Measurements from ENCODE around the gene EVX2. TPM values are rescaled to one million over a fixed set of nuclear protein-coding genes. Genes with fewer than 3 reads are reported as not detected.
A peak's percentile ranks its signal among the peaks of the same experiment; 100 is the strongest.

Gene EVX2
- total RNA-seq, 8 experiments from 2014 or later: 0.04 to 0.21 (median 0.09) TPM; not detected in 1

- peak overlapping the region; percentile 25 to 36 (median 28) for H3K4me3 ChIP-seq
- in situ Hi-C loops (cut with MboI; ENCODE audit: low pct_unique_long_range_greater_than_20kb in 2 of 9, low sequenced_read_pairs in 9 of 9, unreplicated experiment in 9 of 9): loop anchor here in 8 of 9 experiments (10.0 to 25.0 kb wide), 8 partner anchors 393 to 1393 kb away; no protein-coding TSS in a partner anchor
- peaks cover 0 to 17% of the 10 kb centered on the region in 2 donors for H3K4me1 ChIP-seq (replicated peaks in 1 of 2)
- WGBS, 10 experiments: 0 to 14% (median 7%) methylated on average over 1 to 26 of the region's 68 CpGs; no CpG with 5 or more reads in 2 of the 10 experiments
- peak; percentile 21 to 58 (median 37) for ATAC-seq (replicated peaks in 6 of 8)
- no peak overlapping the region for H3K27ac ChIP-seq
These were observed 3.0 kb downstream of the EVX2 start for GRCh38 chr2:176080540-176081375.

- no peak overlapping the region for H3K27ac ChIP-seq
- peak; percentile 88 to 97 (median 93) for ATAC-seq (replicated peaks in 6 of 8)
- peaks cover 0 to 12% of the 10 kb centered on the region in 2 donors for H3K4me1 ChIP-seq (replicated peaks in 1 of 2)
- in situ Hi-C loops (cut with MboI; ENCODE audit: low pct_unique_long_range_greater_than_20kb in 2 of 9, low sequenced_read_pairs in 9 of 9, unreplicated experiment in 9 of 9): loop anchor here (10.0 to 25.0 kb wide), 8 partner anchors 393 to 1393 kb away; no protein-coding TSS in a partner anchor
- WGBS, 10 experiments: 0% methylated on average over 1 to 2 of the region's 86 CpGs; no CpG with 5 or more reads in 7 of the 10 experiments
- H3K4me3 ChIP-seq: peak overlapping the region; percentile 25 to 36 (median 28)
These were observed 3.8 kb downstream of the EVX2 start for GRCh38 chr2:176079831-176080539.

DNA sequence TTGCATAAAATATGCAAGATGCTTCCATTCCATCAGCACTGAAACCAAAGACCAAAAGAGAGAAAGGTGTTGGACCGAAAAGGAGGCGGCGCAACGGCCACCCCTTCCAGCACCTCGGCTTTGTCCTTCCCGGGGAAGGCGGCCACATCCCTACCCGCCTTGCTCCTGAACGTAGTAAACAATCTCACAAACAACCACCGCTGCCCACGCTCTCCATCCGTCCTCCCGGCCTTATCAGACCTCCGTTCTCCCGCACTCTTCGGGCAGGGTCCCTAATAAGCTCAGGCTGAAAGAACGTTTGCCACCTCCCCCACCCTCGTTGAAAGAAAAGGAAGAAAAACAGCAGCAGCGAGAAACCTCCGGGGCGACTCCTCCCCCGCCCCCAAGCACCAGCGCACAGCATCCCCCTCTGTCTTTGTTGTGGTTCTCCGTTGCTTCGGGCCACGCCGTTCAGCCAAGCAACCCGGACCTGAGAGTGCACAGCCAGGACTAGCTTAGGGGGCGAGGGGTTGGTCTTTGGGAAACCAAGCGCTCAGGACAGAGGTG is 4.4 kb downstream of the EVX2 start:
- peak overlapping the region in 2 of 5 donors; percentile 16 to 36 for H3K4me3 ChIP-seq
- ATAC-seq (replicated peaks in 6 of 8): peak in 5 of 8 experiments; percentile 28 to 46 (median 34)
- H3K4me1 ChIP-seq (replicated peaks in 1 of 2): peaks cover 0 to 9% of the 10 kb centered on the region in 2 donors
- H3K27ac ChIP-seq: no peak overlapping the region
- 0 to 14% (median 0%) methylated on average over 1 to 14 of the region's 30 CpGs; no CpG with 5 or more reads in 4 of the 10 experiments for whole genome bisulfite sequencing, 10 experiments
- in situ Hi-C loops (cut with MboI; ENCODE audit: low pct_unique_long_range_greater_than_20kb in 2 of 9, low sequenced_read_pairs in 9 of 9, unreplicated experiment in 9 of 9): loop anchor here (10.0 to 25.0 kb wide), 7 partner anchors 392 to 1392 kb away; no protein-coding TSS in a partner anchor

DNA sequence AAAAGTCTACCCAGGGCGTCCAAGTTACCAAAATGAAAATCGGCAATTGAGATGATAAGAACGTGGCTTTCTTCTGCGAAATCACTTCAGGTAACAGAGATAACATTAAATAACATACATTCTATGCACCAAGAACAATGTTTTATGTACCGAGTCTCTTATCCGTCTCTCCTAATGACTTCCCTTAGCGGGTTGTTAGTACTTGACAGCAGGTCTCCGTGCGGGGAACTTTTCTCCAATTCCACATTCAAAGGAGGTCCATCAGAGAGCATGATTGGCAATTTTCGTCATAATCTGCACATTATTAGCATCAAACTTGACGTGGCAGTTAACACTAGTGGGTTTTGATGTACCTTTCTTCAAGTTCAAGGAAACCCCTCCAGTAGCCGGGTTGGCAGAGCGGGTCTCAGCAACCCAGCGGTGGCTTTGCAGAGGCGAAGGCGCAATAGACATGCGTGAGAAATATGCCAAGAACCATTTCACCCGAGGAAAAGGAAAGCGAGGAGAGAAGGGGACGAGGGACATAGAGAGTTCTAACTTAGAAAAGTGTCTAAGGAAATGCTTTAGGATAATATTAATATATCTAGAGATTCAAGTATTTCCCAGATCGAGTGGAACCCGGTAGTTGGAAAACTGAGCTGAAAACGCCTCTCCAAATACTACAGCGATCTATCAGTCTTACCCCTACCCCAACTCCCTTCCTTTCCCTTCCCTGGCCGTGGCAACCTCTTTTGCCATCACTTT is 5.0 kb downstream of the EVX2 start:
- Histone ChIP-seq H3K4me1 (replicated peaks in 1 of 2) (peaks cover 0 to 9% of the 10 kb centered on the region in 2 donors), H3K27ac (no peak overlapping the region), H3K4me3 (no peak overlapping the region)
- in situ Hi-C loops (cut with MboI; ENCODE audit: low pct_unique_long_range_greater_than_20kb in 2 of 9, low sequenced_read_pairs in 9 of 9, unreplicated experiment in 9 of 9): loop anchor here (10.0 to 25.0 kb wide), 7 partner anchors 391 to 1391 kb away; no protein-coding TSS in a partner anchor
- WGBS, 10 experiments: 0 to 36% (median 4%) methylated on average over 3 to 22 of the region's 25 CpGs; no CpG with 5 or more reads in 1 of the 10 experiments
- no peak for ATAC-seq (replicated peaks in 6 of 8)

DNA sequence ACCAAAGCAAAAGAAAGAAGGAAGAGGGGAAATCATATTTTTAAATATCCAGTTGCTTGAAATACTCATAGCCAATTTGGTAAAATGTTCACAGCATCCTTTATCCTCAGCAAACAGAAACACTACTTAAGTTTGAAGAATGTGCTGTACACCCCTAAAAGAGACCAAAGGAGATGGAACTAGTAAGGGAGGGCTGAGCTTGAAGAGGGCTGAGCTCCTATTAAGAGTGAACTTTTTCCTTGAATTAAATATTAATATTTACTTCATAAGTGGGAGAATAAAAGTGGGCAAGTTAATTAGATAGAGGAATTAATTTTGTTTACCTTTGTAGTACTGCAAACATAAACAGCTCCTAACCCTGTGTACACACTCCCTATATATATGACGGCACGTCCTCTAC is 7.0 kb downstream of the EVX2 start:
- no peak overlapping the region for H3K4me3 ChIP-seq
- 0 to 71% (median 39%) methylated on average over 1 to 2 of the region's 2 CpGs; no CpG with 5 or more reads in 4 of the 10 experiments for WGBS, 10 experiments
- ATAC-seq (replicated peaks in 6 of 8): no peak
- H3K27ac ChIP-seq: no peak overlapping the region
- peaks cover 0 to 9% of the 10 kb centered on the region in 2 donors for H3K4me1 ChIP-seq (replicated peaks in 1 of 2)
- in situ Hi-C loops (cut with MboI; ENCODE audit: low pct_unique_long_range_greater_than_20kb in 2 of 9, low sequenced_read_pairs in 9 of 9, unreplicated experiment in 9 of 9): loop anchor here (10.0 to 25.0 kb wide), 7 partner anchors 389 to 1389 kb away; no protein-coding TSS in a partner anchor

DNA sequence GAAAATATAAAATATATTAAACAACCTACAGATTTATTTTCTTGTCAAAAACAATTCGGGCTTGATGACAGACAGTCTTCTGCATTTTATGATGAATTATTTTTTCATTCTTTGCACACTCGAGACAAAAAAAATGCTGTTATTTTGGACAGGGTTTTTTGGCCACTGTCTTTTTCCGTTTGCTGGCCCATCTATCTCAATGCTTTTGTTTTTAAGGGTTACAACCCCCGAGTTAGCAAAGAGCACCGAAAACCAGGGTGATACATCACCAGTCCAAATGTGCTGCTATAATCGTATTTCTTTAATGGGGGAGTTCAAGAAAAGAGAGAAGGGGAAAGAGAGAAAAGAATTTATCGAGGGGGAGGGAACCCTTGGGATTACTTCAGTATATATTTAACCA is 7.7 kb downstream of the EVX2 start:
- WGBS, 10 experiments: 0 to 53% (median 8%) methylated on average over 2 to 7 of the region's 7 CpGs
- peaks cover 0 to 9% of the 10 kb centered on the region in 2 donors for H3K4me1 ChIP-seq (replicated peaks in 1 of 2)
- in situ Hi-C loops (cut with MboI; ENCODE audit: low pct_unique_long_range_greater_than_20kb in 2 of 9, low sequenced_read_pairs in 9 of 9, unreplicated experiment in 9 of 9): loop anchor here (10.0 to 25.0 kb wide), 7 partner anchors 389 to 1389 kb away; no protein-coding TSS in a partner anchor
- no peak for ATAC-seq (replicated peaks in 6 of 8)
- H3K27ac ChIP-seq: no peak overlapping the region
- H3K4me3 ChIP-seq: no peak overlapping the region

GRCh38 chr2:176075481-176075880 is 8.3 kb downstream of the EVX2 start:
- no peak for ATAC-seq (replicated peaks in 6 of 8)
- in situ Hi-C loops (cut with MboI; ENCODE audit: low pct_unique_long_range_greater_than_20kb in 2 of 9, low sequenced_read_pairs in 9 of 9, unreplicated experiment in 9 of 9): loop anchor here (10.0 to 25.0 kb wide), 7 partner anchors 388 to 1388 kb away; no protein-coding TSS in a partner anchor
- H3K4me3 ChIP-seq: no peak overlapping the region
- no peak overlapping the region for H3K27ac ChIP-seq
- WGBS, 10 experiments: 0 to 32% (median 6%) methylated on average over 1 to 15 of the region's 15 CpGs; no CpG with 5 or more reads in 1 of the 10 experiments
- peaks cover 0 to 9% of the 10 kb centered on the region in 2 donors for H3K4me1 ChIP-seq (replicated peaks in 1 of 2)

DNA sequence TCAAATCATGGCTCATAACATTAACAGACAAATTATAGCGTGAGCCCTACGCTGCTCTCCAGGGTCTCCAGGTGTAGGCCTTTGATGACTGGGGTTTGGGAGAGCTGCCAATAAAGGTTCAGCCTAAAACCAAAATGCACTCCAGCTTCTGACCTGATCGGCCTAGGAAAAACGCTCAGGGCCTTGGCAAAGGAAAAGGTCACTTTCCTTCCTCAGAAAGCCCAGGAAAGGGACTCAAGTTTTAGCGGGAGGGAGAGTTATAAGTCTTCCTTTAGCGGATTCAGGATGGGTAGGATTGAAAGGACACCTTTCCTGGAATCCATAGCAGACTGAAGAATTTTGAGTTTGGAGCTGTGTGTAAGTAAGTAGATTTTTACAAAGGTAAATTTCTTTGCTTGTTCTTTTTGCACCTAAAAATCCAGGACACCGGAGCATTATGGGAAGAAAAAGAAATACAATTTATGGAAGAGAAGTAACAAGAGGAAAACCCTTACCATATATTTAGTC is 8.8 kb downstream of the EVX2 start:
- no peak for ATAC-seq (replicated peaks in 6 of 8)
- Histone ChIP-seq H3K4me3 (no peak overlapping the region), H3K4me1 (replicated peaks in 1 of 2) (peaks cover 0 to 9% of the 10 kb centered on the region in 2 donors), H3K27ac (no peak overlapping the region)
- WGBS, 10 experiments: 9 to 67% (median 31%) methylated on average over 2 to 6 of the region's 7 CpGs
- in situ Hi-C loops (cut with MboI; ENCODE audit: low pct_unique_long_range_greater_than_20kb in 2 of 9, low sequenced_read_pairs in 9 of 9, unreplicated experiment in 9 of 9): loop anchor here (10.0 to 25.0 kb wide), 7 partner anchors 388 to 1388 kb away; no protein-coding TSS in a partner anchor

DNA sequence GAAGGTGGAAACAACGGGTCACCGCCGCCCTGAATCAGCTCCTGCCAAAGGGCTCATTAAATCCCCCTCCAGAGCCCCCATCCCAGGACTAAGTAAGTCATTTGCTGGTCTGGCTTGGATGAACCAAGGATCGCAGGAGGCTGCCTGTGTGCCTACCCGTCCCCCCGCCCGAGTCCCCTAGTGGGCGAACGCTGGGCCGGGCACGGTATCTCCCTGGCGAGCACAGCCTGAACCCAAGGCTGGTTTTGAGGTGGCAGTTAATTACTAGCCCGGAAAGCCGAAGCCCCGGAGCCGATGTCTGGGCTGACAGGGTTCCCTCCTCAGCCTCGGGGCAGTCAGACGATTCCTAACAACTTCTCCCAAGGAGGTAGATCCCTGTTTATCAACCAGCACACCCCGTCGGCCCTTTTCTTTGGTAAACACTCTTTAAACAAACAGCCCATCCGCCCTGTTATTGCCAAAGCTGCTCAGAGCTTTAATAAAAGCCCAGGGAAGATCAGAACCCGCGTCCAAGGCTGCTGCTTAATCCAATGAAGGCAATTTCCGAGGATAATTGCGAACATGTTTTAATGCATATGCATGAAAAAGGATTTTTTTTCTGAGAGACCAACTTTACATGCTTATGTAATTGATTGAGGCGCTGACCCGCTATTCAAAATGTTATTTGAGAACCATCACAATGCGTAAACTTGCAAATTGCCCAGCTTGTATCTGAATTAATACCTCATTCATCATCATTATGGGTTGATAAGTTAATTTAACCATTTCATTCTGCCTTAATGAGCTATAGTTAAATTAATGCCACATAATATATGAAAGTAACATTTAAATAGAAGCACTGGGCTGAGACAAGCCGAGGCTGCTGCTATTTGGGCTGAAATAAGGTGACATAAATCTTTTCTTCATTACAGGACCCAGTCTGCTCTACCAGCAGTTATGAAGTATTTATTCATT is 10.5 kb downstream of the EVX2 start:
- H3K4me3 ChIP-seq: no peak overlapping the region
- 0 to 21% (median 4%) methylated on average over 2 to 16 of the region's 29 CpGs; no CpG with 5 or more reads in 1 of the 10 experiments for WGBS, 10 experiments
- ATAC-seq (replicated peaks in 6 of 8): peak in 2 of 8 experiments; percentile 23 to 59
- H3K4me1 ChIP-seq (replicated peaks in 1 of 2): peaks cover 0 to 6% of the 10 kb centered on the region in 2 donors
- H3K27ac ChIP-seq: no peak overlapping the region
- in situ Hi-C loops (cut with MboI; ENCODE audit: low pct_unique_long_range_greater_than_20kb in 2 of 9, low sequenced_read_pairs in 9 of 9, unreplicated experiment in 9 of 9): loop anchor here in 3 of 9 experiments (10.0 to 25.0 kb wide), 2 partner anchors 386 to 708 kb away; no protein-coding TSS in a partner anchor

- no peak for ATAC-seq (replicated peaks in 6 of 8)
- WGBS, 10 experiments: 18 to 80% (median 34%) methylated on average over 1 to 5 of the region's 5 CpGs; no CpG with 5 or more reads in 2 of the 10 experiments
- H3K4me3 ChIP-seq: no peak overlapping the region
- in situ Hi-C loops (cut with MboI; ENCODE audit: low pct_unique_long_range_greater_than_20kb in 2 of 9, low sequenced_read_pairs in 9 of 9, unreplicated experiment in 9 of 9): loop anchor here in 3 of 9 experiments (10.0 to 25.0 kb wide), 2 partner anchors 385 to 707 kb away; no protein-coding TSS in a partner anchor
- H3K4me1 ChIP-seq (replicated peaks in 1 of 2): peaks cover 0 to 12% of the 10 kb centered on the region in 2 donors
- no peak overlapping the region for H3K27ac ChIP-seq
These were observed 11.5 kb downstream of the EVX2 start for GRCh38 chr2:176072292-176072669.
